Measurements from ENCODE around the gene HNRNPDL. TPM values are rescaled to one million over a fixed set of nuclear protein-coding genes. Genes with fewer than 3 reads are reported as not detected.
A peak's percentile ranks its signal among the peaks of the same experiment; 100 is the strongest.

Gene HNRNPDL
- total and polyA plus RNA-seq, 2 of the 13 experiments (the other 11 are each of a cell fraction or from before 2014, with no cell fraction given), result 167 to 414 TPM

DNA sequence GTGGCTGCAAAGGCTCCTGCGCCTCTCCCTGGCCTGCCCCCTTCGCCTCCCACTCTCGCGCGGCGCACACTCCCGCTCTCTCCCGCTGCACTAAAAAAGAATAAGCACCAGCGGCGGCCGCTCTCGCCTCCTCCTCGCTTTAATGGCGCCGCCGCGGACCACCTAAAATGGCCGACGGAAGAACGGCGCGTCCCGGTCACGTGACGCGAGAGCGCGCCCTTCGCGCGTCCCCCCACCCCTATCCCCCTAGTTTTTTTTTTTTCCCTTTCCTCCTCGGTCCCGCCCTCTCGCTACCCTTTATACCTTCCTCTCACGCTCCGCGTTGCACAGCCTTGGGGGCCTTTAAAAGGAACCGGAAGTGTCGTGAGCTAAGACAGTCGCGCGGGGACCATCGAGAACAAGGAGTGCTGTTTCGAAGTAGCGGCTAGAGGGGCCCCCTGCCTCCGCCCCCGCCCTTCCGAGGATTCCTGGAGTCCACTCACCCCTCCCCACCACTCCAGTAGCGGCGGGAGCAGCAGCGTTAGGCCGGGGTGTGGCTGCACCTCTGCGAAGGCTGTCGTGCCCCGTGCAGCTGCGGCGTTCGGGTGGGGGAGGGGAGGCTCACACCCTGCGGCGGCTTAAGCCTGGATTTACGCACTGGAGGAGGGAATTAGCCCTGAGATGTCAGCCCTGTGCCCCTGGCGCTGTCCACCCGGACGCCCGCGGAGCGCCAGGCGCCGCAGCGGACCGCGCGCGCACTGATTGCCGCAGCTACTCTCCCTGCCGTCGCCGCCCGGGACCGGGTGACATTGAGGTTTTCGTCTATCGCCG is 56.2 kb downstream of the HNRNPDL start, which contains the start of gene HNRNPD (continued):
- no peak for TF ChIP-seq NFATC3 (CRISPR knock-in tag; IDR thresholded peaks at IDR 0.05)
- peak; percentile 44 to 87; a peak in 3 of 4 replicates for TF ChIP-seq EP300 (IDR thresholded peaks at IDR 0.05; ENCODE audit: low read depth in 2 of 2, low read length in 2 of 2)
- TF ChIP-seq EP300 (CRISPR knock-in tag; IDR thresholded peaks at IDR 0.05; ENCODE audit: borderline replicate concordance), result peak; percentile 72
- peak; percentile 89 for TF ChIP-seq ZNF781 (CRISPR knock-in tag; IDR thresholded peaks at IDR 0.05; ENCODE audit: borderline replicate concordance, not compliant biosample characterization)
- TF ChIP-seq ZNF678 (CRISPR knock-in tag; IDR thresholded peaks at IDR 0.05), result peak; percentile 85; the same call in 1 of the 2 replicates
- peak; percentile 82 for TF ChIP-seq SKI (IDR thresholded peaks at IDR 0.05; ENCODE audit: partially characterized antibody)
- no peak for TF ChIP-seq TCF7L2 (IDR thresholded peaks at IDR 0.05; ENCODE audit: low read depth, low read length)
- TF ChIP-seq ZIK1 (CRISPR knock-in tag; IDR thresholded peaks at IDR 0.05; ENCODE audit: borderline replicate concordance, low read depth), result no peak
- TF ChIP-seq ZBTB49 (CRISPR knock-in tag; IDR thresholded peaks at IDR 0.05; ENCODE audit: borderline replicate concordance), result 0 out of 2 replicates have a peak, but pooled peaks have one; percentile 41
- TF ChIP-seq PHF20 (CRISPR knock-in tag; IDR thresholded peaks at IDR 0.05), result peak; percentile 81
- no peak for TF ChIP-seq NFIB (CRISPR knock-in tag; IDR thresholded peaks at IDR 0.05; ENCODE audit: borderline replicate concordance)
- TF ChIP-seq, protein P1, sequence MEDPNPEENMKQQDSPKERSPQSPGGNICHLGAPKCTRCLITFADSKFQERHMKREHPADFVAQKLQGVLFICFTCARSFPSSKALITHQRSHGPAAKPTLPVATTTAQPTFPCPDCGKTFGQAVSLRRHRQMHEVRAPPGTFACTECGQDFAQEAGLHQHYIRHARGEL (CRISPR knock-in tag; IDR thresholded peaks at IDR 0.05), result no peak
- TF ChIP-seq, protein P2, sequence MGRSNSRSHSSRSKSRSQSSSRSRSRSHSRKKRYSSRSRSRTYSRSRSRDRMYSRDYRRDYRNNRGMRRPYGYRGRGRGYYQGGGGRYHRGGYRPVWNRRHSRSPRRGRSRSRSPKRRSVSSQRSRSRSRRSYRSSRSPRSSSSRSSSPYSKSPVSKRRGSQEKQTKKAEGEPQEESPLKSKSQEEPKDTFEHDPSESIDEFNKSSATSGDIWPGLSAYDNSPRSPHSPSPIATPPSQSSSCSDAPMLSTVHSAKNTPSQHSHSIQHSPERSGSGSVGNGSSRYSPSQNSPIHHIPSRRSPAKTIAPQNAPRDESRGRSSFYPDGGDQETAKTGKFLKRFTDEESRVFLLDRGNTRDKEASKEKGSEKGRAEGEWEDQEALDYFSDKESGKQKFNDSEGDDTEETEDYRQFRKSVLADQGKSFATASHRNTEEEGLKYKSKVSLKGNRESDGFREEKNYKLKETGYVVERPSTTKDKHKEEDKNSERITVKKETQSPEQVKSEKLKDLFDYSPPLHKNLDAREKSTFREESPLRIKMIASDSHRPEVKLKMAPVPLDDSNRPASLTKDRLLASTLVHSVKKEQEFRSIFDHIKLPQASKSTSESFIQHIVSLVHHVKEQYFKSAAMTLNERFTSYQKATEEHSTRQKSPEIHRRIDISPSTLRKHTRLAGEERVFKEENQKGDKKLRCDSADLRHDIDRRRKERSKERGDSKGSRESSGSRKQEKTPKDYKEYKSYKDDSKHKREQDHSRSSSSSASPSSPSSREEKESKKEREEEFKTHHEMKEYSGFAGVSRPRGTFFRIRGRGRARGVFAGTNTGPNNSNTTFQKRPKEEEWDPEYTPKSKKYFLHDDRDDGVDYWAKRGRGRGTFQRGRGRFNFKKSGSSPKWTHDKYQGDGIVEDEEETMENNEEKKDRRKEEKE (IDR thresholded peaks at IDR 0.05), result no peak
- TF ChIP-seq NR1H2 (CRISPR knock-in tag; IDR thresholded peaks at IDR 0.05; ENCODE audit: borderline replicate concordance, low read depth), result no peak; the same call in 1 of the 2 replicates
- TF ChIP-seq PBX3 (CRISPR knock-in tag; IDR thresholded peaks at IDR 0.05; ENCODE audit: borderline replicate concordance), result peak; percentile 29; the same call in 1 of the 2 replicates
- TF ChIP-seq, protein P3, sequence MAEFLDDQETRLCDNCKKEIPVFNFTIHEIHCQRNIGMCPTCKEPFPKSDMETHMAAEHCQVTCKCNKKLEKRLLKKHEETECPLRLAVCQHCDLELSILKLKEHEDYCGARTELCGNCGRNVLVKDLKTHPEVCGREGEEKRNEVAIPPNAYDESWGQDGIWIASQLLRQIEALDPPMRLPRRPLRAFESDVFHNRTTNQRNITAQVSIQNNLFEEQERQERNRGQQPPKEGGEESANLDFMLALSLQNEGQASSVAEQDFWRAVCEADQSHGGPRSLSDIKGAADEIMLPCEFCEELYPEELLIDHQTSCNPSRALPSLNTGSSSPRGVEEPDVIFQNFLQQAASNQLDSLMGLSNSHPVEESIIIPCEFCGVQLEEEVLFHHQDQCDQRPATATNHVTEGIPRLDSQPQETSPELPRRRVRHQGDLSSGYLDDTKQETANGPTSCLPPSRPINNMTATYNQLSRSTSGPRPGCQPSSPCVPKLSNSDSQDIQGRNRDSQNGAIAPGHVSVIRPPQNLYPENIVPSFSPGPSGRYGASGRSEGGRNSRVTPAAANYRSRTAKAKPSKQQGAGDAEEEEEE (CRISPR knock-in tag; IDR thresholded peaks at IDR 0.05; ENCODE audit: borderline replicate concordance), result no peak; the same call in 1 of the 2 replicates
- no peak for TF ChIP-seq EZH2 (conservative IDR thresholded peaks at IDR 0.05; ENCODE audit: low read depth, low read length)
- no peak for TF ChIP-seq ZNF530 (CRISPR knock-in tag; IDR thresholded peaks at IDR 0.05; ENCODE audit: low read depth)
- no peak for TF ChIP-seq SNRNP70 (IDR thresholded peaks at IDR 0.05; ENCODE audit: low read depth, low read length)
- TF ChIP-seq XRCC5 (optimal IDR thresholded peaks at IDR 0.05; ENCODE audit: low read length), result peak; percentile 51
